HepG2 (cell line): ENCODE data around the gene PCGF2. TPM values are rescaled to one million over a fixed set of nuclear protein-coding genes. Genes with fewer than 3 reads are reported as not detected.

Experiments
- AGO1 ChIP-seq: fragments of 200-400 bp; formaldehyde crosslinking; IDR thresholded peaks from 2 replicates; pipeline ENCODE4 v1.6.1; 2017; ENCODE audit warnings: mild to moderate bottlenecking, low read depth, low read length, moderate library complexity; ENCODE audit not compliant: poor library complexity, severe bottlenecking
- AGO2 ChIP-seq: fragments of 200-400 bp; formaldehyde crosslinking; optimal IDR thresholded peaks from 2 replicates; pipeline ENCODE3; 2017; ENCODE audit warnings: mild to moderate bottlenecking, low read depth, low read length, moderate library complexity
- ATF7-NPFF ChIP-seq: sonication (generic); formaldehyde crosslinking; IDR thresholded peaks from 2 replicates; pipeline ENCODE4 v1.8.1; 2023; ENCODE audit warnings: mild to moderate bottlenecking, low read depth, missing genetic modification reagents, moderate library complexity
- BCL3 ChIP-seq: sonication (generic); formaldehyde crosslinking; IDR thresholded peaks from 2 replicates; pipeline ENCODE4 v1.5.1; 2020; ENCODE audit warnings: mild to moderate bottlenecking, missing genetic modification reagents, moderate library complexity
- BRD4 ChIP-seq: sonication (generic); formaldehyde crosslinking; IDR thresholded peaks from 2 replicates; pipeline ENCODE4 v1.4.0; 2020; ENCODE audit warnings: missing genetic modification reagents
- CENPT ChIP-seq: sonication (generic); formaldehyde crosslinking; IDR thresholded peaks from 2 replicates; pipeline ENCODE4 v1.8.0; 2022; ENCODE audit warnings: low read depth, mild to moderate bottlenecking, moderate library complexity, missing genetic modification reagents
- ELF3 ChIP-seq: IDR thresholded peaks from 2 replicates; pipeline ENCODE4 v1.6.1; 2016; ENCODE audit warnings: missing genetic modification reagents, missing compliant biosample characterization
- HIVEP1 ChIP-seq: sonication (generic); formaldehyde crosslinking; IDR thresholded peaks from 2 replicates; pipeline ENCODE4 v1.4.0; 2020; ENCODE audit warnings: mild to moderate bottlenecking, missing genetic modification reagents
- MED1 ChIP-seq: sonication (generic); formaldehyde crosslinking; IDR thresholded peaks from 2 replicates; pipeline ENCODE4 v1.4.0; 2020; ENCODE audit warnings: missing genetic modification reagents
- MED13 ChIP-seq: sonication (generic); formaldehyde crosslinking; IDR thresholded peaks from 2 replicates; pipeline ENCODE4 v1.5.0; 2020; ENCODE audit warnings: missing genetic modification reagents
- MED8 ChIP-seq: sonication (generic); formaldehyde crosslinking; IDR thresholded peaks from 2 replicates; pipeline ENCODE4 v1.8.1; 2023; ENCODE audit warnings: mild to moderate bottlenecking, missing genetic modification reagents; ENCODE audit not compliant: insufficient replicate concordance
- MLX ChIP-seq: IDR thresholded peaks from 2 replicates; pipeline ENCODE4 v1.6.1; 2016
- NCOA2 ChIP-seq: sonication (generic); formaldehyde crosslinking; IDR thresholded peaks from 2 replicates; pipeline ENCODE4 v1.8.0; 2022; ENCODE audit warnings: inconsistent platforms
- PHF8 ChIP-seq: sonication (generic); formaldehyde crosslinking; IDR thresholded peaks from 2 replicates; pipeline ENCODE4 v1.5.0; 2020; ENCODE audit warnings: missing genetic modification reagents
- POLR2G ChIP-seq: fragments of 200-400 bp; formaldehyde crosslinking; IDR thresholded peaks from 2 replicates; pipeline ENCODE4 v1.6.1; 2018; ENCODE audit warnings: mild to moderate bottlenecking, low read depth, low read length, moderate library complexity
- RORA ChIP-seq: sonication (generic); formaldehyde crosslinking; IDR thresholded peaks from 2 replicates; pipeline ENCODE4 v1.5.0; 2020; ENCODE audit warnings: mild to moderate bottlenecking, missing genetic modification reagents, moderate library complexity
- TEAD2 ChIP-seq: sonication (generic); formaldehyde crosslinking; IDR thresholded peaks from 2 replicates; pipeline ENCODE4 v1.9.0; 2021; ENCODE audit warnings: missing genetic modification reagents
- TFDP2 ChIP-seq: sonication (generic); formaldehyde crosslinking; IDR thresholded peaks from 2 replicates; pipeline ENCODE4 v1.4.0; 2020; ENCODE audit warnings: missing genetic modification reagents
- ZBTB14 ChIP-seq: sonication (generic); formaldehyde crosslinking; IDR thresholded peaks from 2 replicates; pipeline ENCODE4 v1.4.0; 2020; ENCODE audit warnings: missing genetic modification reagents
- ZFYVE20 ChIP-seq: sonication (generic); formaldehyde crosslinking; IDR thresholded peaks from 2 replicates; pipeline ENCODE4 v1.8.0; 2023; ENCODE audit warnings: low read depth, mild to moderate bottlenecking, moderate library complexity, missing genetic modification reagents, borderline replicate concordance
- ZNF280D ChIP-seq: sonication (generic); formaldehyde crosslinking; IDR thresholded peaks from 2 replicates; pipeline ENCODE4 v1.5.1; 2020; ENCODE audit warnings: mild to moderate bottlenecking, missing genetic modification reagents
- ZNF768 ChIP-seq: sonication (generic); formaldehyde crosslinking; IDR thresholded peaks from 2 replicates; pipeline ENCODE4 v1.4.0; 2020; ENCODE audit warnings: missing genetic modification reagents
- polyA plus RNA-seq, 8 experiments: library from polyadenylated mRNA; depleted of rRNA in 3 of 8; stranded (reverse) in 7 of 8; unstranded in 1 of 8; fragments of >200 nt; fragmentation: Illumina TruSeq in 4 of 8; extraction: Trizol in 4 of 8; gene quantifications; 2 replicates each; pipeline versions ENCODE4 v1.2.1 to v1.2.3, GENCODE V29; 2011 to 2016; ENCODE audit warnings: low read depth in 4 of 8, missing spikeins in 1 of 8, mixed read lengths in 1 of 8; ENCODE audit not compliant: insufficient read depth in 1 of 8
- total RNA-seq, 5 experiments: library from RNA; depleted of rRNA; stranded (reverse); fragments of >200 nt; fragmentation: Illumina TruSeq; extraction: Trizol; gene quantifications; 2 replicates each; pipeline ENCODE4 v1.2.3, GENCODE V29; 2016; ENCODE audit warnings: low read depth in 1 of 5

The PCGF2 gene
- total and polyA plus RNA-seq, 2 of the 13 experiments (the other 11 are each of a cell fraction or from before 2014, with no cell fraction given): 11.6 to 29.4 TPM

- TF ChIP-seq BCL3 (CRISPR knock-in tag) (peak; percentile 59; the same call in 1 of the 2 replicates), MLX (no peak), ELF3 (CRISPR knock-in tag) (0 out of 2 replicates have a peak, but pooled peaks have one; percentile 16), ZFYVE20 (no peak), AGO2 (peak; percentile 96), PHF8 (CRISPR knock-in tag) (0 out of 2 replicates have a peak, but pooled peaks have one; percentile 3), BRD4 (CRISPR knock-in tag) (0 out of 2 replicates have a peak, but pooled peaks have one; percentile 28), MED13 (CRISPR knock-in tag) (peak; percentile 42; the same call in 1 of the 2 replicates), ZNF768 (CRISPR knock-in tag) (peak; percentile 20; the same call in 1 of the 2 replicates), TFDP2 (CRISPR knock-in tag) (0 out of 2 replicates have a peak, but pooled peaks have one; percentile 2), ZNF280D (CRISPR knock-in tag) (no peak), NCOA2 (CRISPR knock-in tag) (no peak), AGO1 (peak; percentile 90), POLR2G (peak; percentile 52; the same call in 1 of the 2 replicates), TEAD2 (CRISPR knock-in tag) (0 out of 2 replicates have a peak, but pooled peaks have one; percentile 31), ATF7-NPFF (0 out of 2 replicates have a peak, but pooled peaks have one; percentile 15), MED1 (CRISPR knock-in tag) (0 out of 2 replicates have a peak, but pooled peaks have one; percentile 28), MED8 (CRISPR knock-in tag) (peak; percentile 25), ZBTB14 (0 out of 2 replicates have a peak, but pooled peaks have one; percentile 39), HIVEP1 (CRISPR knock-in tag) (peak; percentile 26; the same call in 1 of the 2 replicates), CENPT (0 out of 2 replicates have a peak, but pooled peaks have one; percentile 38), RORA (no peak)
Measured at GRCh38 chr17:38733282-38733981, 14.7 kb downstream of the PCGF2 start (continued).
